SK-N-MC (cell line): ENCODE measurements around the gene FGF23.

Experiments used
- EZH2 ChIP-seq: fragments of 200-600 bp; sonication (generic); IDR thresholded peaks from one replicate; pipeline ENCODE4 v1.6.1; 2017; ENCODE audit warnings: antibody characterized with exemption
- POLR2AphosphoS5 ChIP-seq: IDR thresholded peaks from 2 replicates; pipeline ENCODE4 v1.6.1; 2012; ENCODE audit warnings: mild to moderate bottlenecking, low read depth, low read length, borderline replicate concordance

GRCh38 chr12:4369548-4369947, 10.0 kb downstream of the FGF23 start:
- TF ChIP-seq POLR2AphosphoS5 (no peak), EZH2 (no peak)
